IMR-90 (cell line): ENCODE results near the gene ANXA7. TPM values are rescaled to one million over a fixed set of nuclear protein-coding genes. Genes with fewer than 3 reads are reported as not detected.

Experiments used
- ATAC-seq: fragments of 200-7000 bp; cut with Tn5 transposase; 2 replicates; pipeline ENCODE4 v1.9.1; 2020; ENCODE audit warnings: low read depth, mild to moderate bottlenecking, moderate library complexity
- BruUV-seq: library from RNA; stranded (reverse); fragments of 400-500 nt; replicated peaks from 2 replicates; lab custom pipeline; 2021; lab: Mats Ljungman, UMichigan
- CTCF ChIA-PET: fragments of 300-600 bp; formaldehyde crosslinking; extraction: SDS; loops from one replicate; lab custom pipeline; 2021; ENCODE audit warnings: antibody characterized with exemption; lab: Yijun Ruan, JAX
- POLR2A ChIA-PET: fragments of 300-600 bp; sonication (Branson Sonifier 250); formaldehyde crosslinking; loops from one replicate; lab custom pipeline; 2022; ENCODE audit warnings: antibody characterized with exemption; ENCODE audit not compliant: unreplicated experiment; lab: Charles Lee
- DNase-seq: peaks from one replicate; pipeline ENCODE4 v3.0.0; 2013
- H2AFZ ChIP-seq: replicated peaks from 2 replicates; pipeline ENCODE3; 2013; ENCODE audit warnings: low read length, mild to moderate bottlenecking; ENCODE audit not compliant: poor library complexity
- H2AK5ac ChIP-seq: 2 replicates; pipeline ENCODE4 v1.6.1; 2013; ENCODE audit warnings: low read depth, low read length, inconsistent platforms
- H2AK9ac ChIP-seq: replicated peaks from 2 replicates; pipeline ENCODE3; 2013; ENCODE audit warnings: mild to moderate bottlenecking, low read depth, low read length, moderate library complexity; ENCODE audit not compliant: poor library complexity
- H2BK120ac ChIP-seq: 2 replicates; pipeline ENCODE4 v1.6.1; 2013; ENCODE audit warnings: low read depth, low read length, inconsistent platforms
- H2BK15ac ChIP-seq: 3 replicates; pipeline ENCODE4 v1.6.1; 2013; ENCODE audit warnings: low read depth, low read length, inconsistent platforms
- H2BK20ac ChIP-seq: 2 replicates; pipeline ENCODE4 v1.6.1; 2013; ENCODE audit warnings: low read depth, mild to moderate bottlenecking, inconsistent platforms, low read length, moderate library complexity
- H2BK5ac ChIP-seq: 2 replicates; pipeline ENCODE4 v1.6.1; 2013; ENCODE audit warnings: mild to moderate bottlenecking, low read depth, low read length, inconsistent platforms; ENCODE audit not compliant: poor library complexity, severe bottlenecking
- H3K14ac ChIP-seq: replicated peaks from 2 replicates; pipeline ENCODE4 v1.6.1; 2013; ENCODE audit warnings: low read depth, low read length, inconsistent platforms
- H3K18ac ChIP-seq: 2 replicates; pipeline ENCODE4 v1.6.1; 2013; ENCODE audit warnings: low read depth, low read length, control low read depth
- H3K23ac ChIP-seq: 2 replicates; pipeline ENCODE4 v1.6.1; 2013; ENCODE audit warnings: low read depth, low read length, inconsistent platforms
- H3K27ac ChIP-seq: 2 replicates; pipeline ENCODE4 v1.5.1; 2013; ENCODE audit warnings: mild to moderate bottlenecking, control low read depth, low read length; ENCODE audit not compliant: insufficient read depth
- H3K27me3 ChIP-seq: 2 replicates; pipeline ENCODE4 v1.6.1; 2013; ENCODE audit warnings: low read length; ENCODE audit not compliant: control insufficient read depth, insufficient read depth
- H3K36me3 ChIP-seq: 2 replicates; pipeline ENCODE4 v1.6.1; 2013; ENCODE audit warnings: low read length, mixed read lengths; ENCODE audit not compliant: control insufficient read depth, insufficient read depth
- H3K4ac ChIP-seq: 2 replicates; pipeline ENCODE4 v1.6.1; 2013; ENCODE audit warnings: low read depth, low read length, inconsistent platforms
- H3K4me1 ChIP-seq: 2 replicates; pipeline ENCODE4 v1.6.1; 2013; ENCODE audit warnings: low read length, mixed read lengths; ENCODE audit not compliant: control insufficient read depth, insufficient read depth
- H3K4me2 ChIP-seq: 2 replicates; pipeline ENCODE4 v1.6.1; 2013; ENCODE audit warnings: low read depth, mild to moderate bottlenecking, control low read depth, low read length, moderate library complexity
- H3K4me3 ChIP-seq: 2 replicates; pipeline ENCODE4 v1.5.1; 2013; ENCODE audit warnings: low read depth, mild to moderate bottlenecking, control low read depth, low read length, moderate library complexity; ENCODE audit not compliant: insufficient read depth
- H3K56ac ChIP-seq: 2 replicates; pipeline ENCODE4 v1.6.1; 2013; ENCODE audit warnings: low read length, inconsistent platforms; ENCODE audit not compliant: insufficient read depth; ENCODE audit errors: extremely low read depth
- H3K79me1 ChIP-seq, 2 experiments: 2 replicates each; pipeline ENCODE4 v1.6.1; 2013; ENCODE audit warnings: low read length in 2 of 2, inconsistent platforms in 1 of 2, low read depth in 1 of 2
- H3K9ac ChIP-seq: 2 replicates; pipeline ENCODE4 v1.6.1; 2013; ENCODE audit warnings: low read depth, low read length, control low read depth
- H3K9me1 ChIP-seq: 2 replicates; pipeline ENCODE4 v1.6.1; 2013; ENCODE audit warnings: low read length, inconsistent platforms; ENCODE audit not compliant: insufficient read depth
- H3K9me3 ChIP-seq: 2 replicates; pipeline ENCODE4 v1.6.1; 2013; ENCODE audit warnings: low read length; ENCODE audit not compliant: control insufficient read depth, insufficient read depth
- H4K20me1 ChIP-seq: 2 replicates; pipeline ENCODE4 v1.6.1; 2013; ENCODE audit warnings: low read length, inconsistent platforms; ENCODE audit not compliant: insufficient read depth
- H4K5ac ChIP-seq: 2 replicates; pipeline ENCODE4 v1.6.1; 2013; ENCODE audit warnings: mild to moderate bottlenecking, low read depth, low read length, control low read depth
- H4K8ac ChIP-seq, 2 experiments: 2 replicates each; pipeline ENCODE4 v1.6.1; 2013; ENCODE audit warnings: low read depth in 2 of 2, low read length in 2 of 2, control low read depth in 1 of 2, inconsistent platforms in 1 of 2
- H4K91ac ChIP-seq: 2 replicates; pipeline ENCODE4 v1.6.1; 2013; ENCODE audit warnings: low read depth, low read length, inconsistent platforms; ENCODE audit not compliant: insufficient read depth
- ELK1 ChIP-seq: fragments of 150-350 bp; IDR thresholded peaks from 2 replicates; pipeline ENCODE4 v1.6.1; 2016; ENCODE audit warnings: low read depth, mild to moderate bottlenecking, low read length, moderate library complexity, borderline replicate concordance
- FOS ChIP-seq: fragments of 150-350 bp; IDR thresholded peaks from 2 replicates; pipeline ENCODE4 v1.6.1; 2016; ENCODE audit warnings: low read depth, low read length
- MAFK ChIP-seq: IDR thresholded peaks from 2 replicates; pipeline ENCODE4 v1.6.1; 2012; ENCODE audit warnings: low read depth, low read length, improper control_type of control experiment
- POLR2A ChIP-seq: IDR thresholded peaks from 2 replicates; pipeline ENCODE4 v1.6.1; 2012; ENCODE audit warnings: mild to moderate bottlenecking, low read depth, low read length
- RFX5 ChIP-seq: IDR thresholded peaks from 2 replicates; pipeline ENCODE4 v1.8.0; 2012; ENCODE audit warnings: low read depth, mild to moderate bottlenecking, low read length, moderate library complexity
- WGBS, 2 experiments: methylation state at CpG; one replicate each; pipeline versions ENCODE4 v1.1.5 to v1.1.7; 2013; ENCODE audit warnings: missing lambda C conversion rate in 2 of 2; ENCODE audit not compliant: insufficient read length in 1 of 2; ENCODE audit errors: extremely low coverage in 2 of 2; 5-methylcytosine and 5-hydroxymethylcytosine counted together
- dilution Hi-C: fragments of 300-500 bp; cut with HindIII; formaldehyde crosslinking; loops from one replicate; pipeline ENCODE4 v1.14.3; 2018; ENCODE audit warnings: low sequenced_read_pairs; ENCODE audit not compliant: unreplicated experiment
- in situ Hi-C: fragments of 300-500 bp; cut with MboI; formaldehyde crosslinking; loops from 3 replicates; pipeline ENCODE4 v1.14.3; 2019; ENCODE audit warnings: low sequenced_read_pairs, inconsistent platforms, mixed read lengths
- intact Hi-C: fragments of 100-400 bp; cut with micrococcal nuclease; formaldehyde crosslinking; loops from 2 replicates; pipeline ENCODE4 v1.10.0; 2022
- polyA plus RNA-seq, 3 experiments: library from polyadenylated mRNA; depleted of rRNA; stranded (reverse); fragments of >200 nt; gene quantifications; 2 replicates each; pipeline ENCODE4 v1.2.3, GENCODE V29; 2012; ENCODE audit warnings: low replicate concordance in 1 of 3
- total RNA-seq: library from RNA; depleted of rRNA; stranded (reverse); fragments of >200 nt; gene quantifications from 2 replicates; pipeline ENCODE4 v1.2.3, GENCODE V29; 2012

Gene ANXA7
- total and polyA plus RNA-seq, 2 of the 4 experiments (the other 2 are of a cell fraction): 77.4 to 120 TPM

GRCh38 chr10:73388228-73388627 lies 25.6 kb downstream of the ANXA7 start:
- H3K79me1 ChIP-seq: peaks cover 0 to 6% of the 10 kb centered on the region in 2 experiments; a peak in 2 of 4 replicates
- DNase-seq (no peak), ATAC-seq (no peak)
- dilution Hi-C loops: no loop called here
- CTCF ChIA-PET: no interaction called here
- H4K20me1 ChIP-seq: no peaks in the 10 kb centered on the region
- in situ Hi-C loops: no loop called here
- H2AK9ac ChIP-seq: no peak overlapping the region
- H2BK5ac ChIP-seq: no peak overlapping the region
- no peak overlapping the region for H3K27ac ChIP-seq
- no peaks in the 10 kb centered on the region for H3K9me1 ChIP-seq
- H3K9ac ChIP-seq: no peak overlapping the region
- H2BK15ac ChIP-seq: no peak overlapping the region
- H3K56ac ChIP-seq: no peak overlapping the region
- no peak overlapping the region for H3K4me2 ChIP-seq
- POLR2A ChIA-PET: no interaction called here
- H3K27me3 ChIP-seq: no peaks in the 10 kb centered on the region
- WGBS, 2 experiments: no CpG with 5 or more reads among the region's 4 CpGs
- H4K5ac ChIP-seq: no peak overlapping the region
- H2AK5ac ChIP-seq: no peak overlapping the region
- TF ChIP-seq ELK1: no peak
- no peak for TF ChIP-seq FOS
- TF ChIP-seq MAFK: peak; percentile 76
- TF ChIP-seq POLR2A: no peak
- TF ChIP-seq RFX5: no peak
- no peak overlapping the region for H4K8ac ChIP-seq
- H3K4me3 ChIP-seq: no peak overlapping the region
- H3K18ac ChIP-seq: no peak overlapping the region
- intact Hi-C loops: no loop called here
- H2BK20ac ChIP-seq: no peak overlapping the region
- no peak overlapping the region for H3K4ac ChIP-seq
- no peak overlapping the region for H4K91ac ChIP-seq
- peaks cover 25% of the 10 kb centered on the region for H3K36me3 ChIP-seq
- no peak overlapping the region for H3K14ac ChIP-seq
- no peak overlapping the region for H3K23ac ChIP-seq
- H2AFZ ChIP-seq: no peak overlapping the region
- no TSS peak for BruUV-seq
- H3K4me1 ChIP-seq: no peaks in the 10 kb centered on the region
- H3K9me3 ChIP-seq: no peaks in the 10 kb centered on the region
- no peak overlapping the region for H2BK120ac ChIP-seq
